Activated T-cell treated with anti-CD3 and anti-CD28 coated beads for 24 hours (primary cell): ENCODE data around the gene SART3.
A peak's percentile ranks its signal among the peaks of the same experiment; 100 is the strongest.

Source experiments
- DNase-seq: peaks from one replicate; pipeline ENCODE4 v3.0.0-alpha.2; 2020; ENCODE audit warnings: low read depth

Gene SART3

GRCh38 chr12:108519558-108519957 lies 41.4 kb downstream of the SART3 start:
- no peak for DNase-seq

GRCh38 chr12:108518716-108519496 lies 42.1 kb downstream of the SART3 start:
- DNase-seq: no peak

- DNase-seq: no peak
Measured at GRCh38 chr12:108518101-108518715, 42.8 kb downstream of the SART3 start.

GRCh38 chr12:108517288-108518100 lies 43.5 kb downstream of the SART3 start:
- no peak for DNase-seq

- no peak for DNase-seq
Measured at GRCh38 chr12:108516511-108517275, 44.3 kb downstream of the SART3 start.

GRCh38 chr12:108515916-108516315 lies 45.1 kb downstream of the SART3 start:
- DNase-seq: no peak

- DNase-seq: peak; percentile 100
Measured at GRCh38 chr12:108514973-108515814, 45.8 kb downstream of the SART3 start, which contains the start of gene FICD. TSS of gene FICD (plus strand) at chr12:108515277. CDS start at chr12:108516973, 1,696 bp downstream.

GRCh38 chr12:108514468-108514972 lies 46.5 kb downstream of the SART3 start:
- no peak for DNase-seq

- peak; percentile 63 for DNase-seq
Measured at GRCh38 chr12:108511633-108512540, 49.1 kb downstream of the SART3 start.

GRCh38 chr12:108510836-108511235 lies 50.1 kb downstream of the SART3 start:
- no peak for DNase-seq

- no peak for DNase-seq
Measured at GRCh38 chr12:108509806-108510205, 51.2 kb downstream of the SART3 start.

GRCh38 chr12:108507971-108508642 lies 52.9 kb downstream of the SART3 start:
- no peak for DNase-seq

- DNase-seq: no peak
Measured at GRCh38 chr12:108505129-108505528, 55.8 kb downstream of the SART3 start.

GRCh38 chr12:108502922-108503321 lies 58.1 kb downstream of the SART3 start:
- DNase-seq: no peak

- no peak for DNase-seq
Measured at GRCh38 chr12:108498136-108498535, 62.8 kb downstream of the SART3 start.

- DNase-seq: no peak
Measured at GRCh38 chr12:108495823-108496579, 65.0 kb downstream of the SART3 start.

- no peak for DNase-seq
Measured at GRCh38 chr12:108495054-108495453, 65.9 kb downstream of the SART3 start.

- no peak for DNase-seq
Measured at GRCh38 chr12:108491256-108491655, 69.7 kb downstream of the SART3 start.
